22Rv1 (cell line): ENCODE results near the gene TRAF4.

Experiments
- ZFX ChIP-seq: fragments of 450-650 bp; IDR thresholded peaks from 2 replicates; pipeline ENCODE4 v1.6.1; 2017; ENCODE audit warnings: antibody characterized with exemption, borderline replicate concordance
- TF ChIP-seq, protein P1 (sequence below): fragments of 450-650 bp; IDR thresholded peaks from 2 replicates; pipeline ENCODE4 v1.5.1; 2017; ENCODE audit warnings: mild to moderate bottlenecking

- TF ChIP-seq, protein P1, sequence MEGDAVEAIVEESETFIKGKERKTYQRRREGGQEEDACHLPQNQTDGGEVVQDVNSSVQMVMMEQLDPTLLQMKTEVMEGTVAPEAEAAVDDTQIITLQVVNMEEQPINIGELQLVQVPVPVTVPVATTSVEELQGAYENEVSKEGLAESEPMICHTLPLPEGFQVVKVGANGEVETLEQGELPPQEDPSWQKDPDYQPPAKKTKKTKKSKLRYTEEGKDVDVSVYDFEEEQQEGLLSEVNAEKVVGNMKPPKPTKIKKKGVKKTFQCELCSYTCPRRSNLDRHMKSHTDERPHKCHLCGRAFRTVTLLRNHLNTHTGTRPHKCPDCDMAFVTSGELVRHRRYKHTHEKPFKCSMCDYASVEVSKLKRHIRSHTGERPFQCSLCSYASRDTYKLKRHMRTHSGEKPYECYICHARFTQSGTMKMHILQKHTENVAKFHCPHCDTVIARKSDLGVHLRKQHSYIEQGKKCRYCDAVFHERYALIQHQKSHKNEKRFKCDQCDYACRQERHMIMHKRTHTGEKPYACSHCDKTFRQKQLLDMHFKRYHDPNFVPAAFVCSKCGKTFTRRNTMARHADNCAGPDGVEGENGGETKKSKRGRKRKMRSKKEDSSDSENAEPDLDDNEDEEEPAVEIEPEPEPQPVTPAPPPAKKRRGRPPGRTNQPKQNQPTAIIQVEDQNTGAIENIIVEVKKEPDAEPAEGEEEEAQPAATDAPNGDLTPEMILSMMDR, result no peak
- TF ChIP-seq ZFX, result no peak
Measured at GRCh38 chr17:28702026-28702751, 41.6 kb upstream of the TRAF4 start.
